Natural killer cell (primary cell): ENCODE measurements around the gene ANKRD53. TPM values are rescaled to one million over a fixed set of nuclear protein-coding genes. Genes with fewer than 3 reads are reported as not detected.

Experiments used
- ATAC-seq, 3 donors: fragments of 150-1000 bp in 2 of 3; fragments of 200-7000 bp in 1 of 3; cut with Tn5 transposase; 1 replicate in 1 of 3; 2 replicates in 2 of 3; pipeline ENCODE4 v1.10.0; 2021; ENCODE audit warnings: mild to moderate bottlenecking in 2 of 3, moderate library complexity in 2 of 3
- DNase-seq, 2 donors: peaks; one replicate each; pipeline versions ENCODE4 v3.0.0 to v3.0.0-alpha.2; 2013 to 2021; ENCODE audit warnings: mixed read lengths in 1 of 2
- H3K27ac ChIP-seq: one replicate; pipeline ENCODE4 v1.5.1; 2013; ENCODE audit warnings: mild to moderate bottlenecking, low read length
- H3K27me3 ChIP-seq: one replicate; pipeline ENCODE4 v1.6.1; 2013; ENCODE audit warnings: low read length; ENCODE audit not compliant: control insufficient read depth, insufficient read depth
- H3K36me3 ChIP-seq: one replicate; pipeline ENCODE4 v1.6.1; 2013; ENCODE audit warnings: low read length; ENCODE audit not compliant: control insufficient read depth, insufficient read depth
- H3K4me1 ChIP-seq: one replicate; pipeline ENCODE4 v1.6.1; 2013; ENCODE audit warnings: low read length; ENCODE audit not compliant: control insufficient read depth, insufficient read depth
- H3K4me3 ChIP-seq: one replicate; pipeline ENCODE4 v1.5.1; 2013; ENCODE audit warnings: low read length
- H3K9me3 ChIP-seq: one replicate; pipeline ENCODE4 v1.6.1; 2013; ENCODE audit warnings: low read length; ENCODE audit not compliant: control insufficient read depth, insufficient read depth
- H3K27ac Mint-ChIP-seq, 2 donors: one replicate each; pipeline ENCODE4 v1.8.0; 2022; ENCODE audit warnings: mild to moderate bottlenecking in 2 of 2, mixed read lengths in 2 of 2, moderate library complexity in 1 of 2
- H3K27me3 Mint-ChIP-seq, 2 donors: one replicate each; pipeline ENCODE4 v1.8.0; 2022; ENCODE audit warnings: low read depth in 2 of 2, mixed read lengths in 2 of 2
- H3K36me3 Mint-ChIP-seq: one replicate; pipeline ENCODE4 v1.8.0; 2022; ENCODE audit warnings: mixed read lengths
- H3K4me1 Mint-ChIP-seq, 2 donors: one replicate each; pipeline ENCODE4 v1.8.0; 2022; ENCODE audit warnings: mixed read lengths in 2 of 2
- H3K4me3 Mint-ChIP-seq: one replicate; pipeline ENCODE4 v1.8.0; 2022; ENCODE audit warnings: mild to moderate bottlenecking, moderate library complexity, mixed read lengths
- H3K9me3 Mint-ChIP-seq, 2 donors: one replicate each; pipeline ENCODE4 v1.8.0; 2022; ENCODE audit warnings: mixed read lengths in 2 of 2
- CTCF ChIP-seq: fragments of 200-600 bp; IDR thresholded peaks from one replicate; pipeline ENCODE4 v1.8.0; 2022; ENCODE audit warnings: antibody characterized with exemption
- WGBS: methylation state at CpG from one replicate; pipeline ENCODE4 v1.1.7; 2013; ENCODE audit warnings: missing lambda C conversion rate; ENCODE audit not compliant: insufficient coverage; 5-methylcytosine and 5-hydroxymethylcytosine counted together
- intact Hi-C: fragments of 100-400 bp; cut with micrococcal nuclease; formaldehyde crosslinking; loops from one replicate; pipeline ENCODE4 v1.14.2; 2022
- total RNA-seq, 4 donors: library from RNA; stranded (reverse); fragments of 120-200 nt in 1 of 4; gene quantifications; one replicate each; pipeline versions ENCODE4 v1.2.3 to v1.2.4, GENCODE V29; 2013 to 2022

ANKRD53 gene
- total RNA-seq, 3 donors from 2014 or later (not counting 1 experiment from before 2014, with no cell fraction given) = 2.2 to 3.1 (median 2.5) TPM

- H3K9me3 ChIP-seq = no peaks in the 10 kb centered on the region
These were observed 13.3 kb downstream of the ANKRD53 start for GRCh38 chr2:70991742-70992141.

DNA sequence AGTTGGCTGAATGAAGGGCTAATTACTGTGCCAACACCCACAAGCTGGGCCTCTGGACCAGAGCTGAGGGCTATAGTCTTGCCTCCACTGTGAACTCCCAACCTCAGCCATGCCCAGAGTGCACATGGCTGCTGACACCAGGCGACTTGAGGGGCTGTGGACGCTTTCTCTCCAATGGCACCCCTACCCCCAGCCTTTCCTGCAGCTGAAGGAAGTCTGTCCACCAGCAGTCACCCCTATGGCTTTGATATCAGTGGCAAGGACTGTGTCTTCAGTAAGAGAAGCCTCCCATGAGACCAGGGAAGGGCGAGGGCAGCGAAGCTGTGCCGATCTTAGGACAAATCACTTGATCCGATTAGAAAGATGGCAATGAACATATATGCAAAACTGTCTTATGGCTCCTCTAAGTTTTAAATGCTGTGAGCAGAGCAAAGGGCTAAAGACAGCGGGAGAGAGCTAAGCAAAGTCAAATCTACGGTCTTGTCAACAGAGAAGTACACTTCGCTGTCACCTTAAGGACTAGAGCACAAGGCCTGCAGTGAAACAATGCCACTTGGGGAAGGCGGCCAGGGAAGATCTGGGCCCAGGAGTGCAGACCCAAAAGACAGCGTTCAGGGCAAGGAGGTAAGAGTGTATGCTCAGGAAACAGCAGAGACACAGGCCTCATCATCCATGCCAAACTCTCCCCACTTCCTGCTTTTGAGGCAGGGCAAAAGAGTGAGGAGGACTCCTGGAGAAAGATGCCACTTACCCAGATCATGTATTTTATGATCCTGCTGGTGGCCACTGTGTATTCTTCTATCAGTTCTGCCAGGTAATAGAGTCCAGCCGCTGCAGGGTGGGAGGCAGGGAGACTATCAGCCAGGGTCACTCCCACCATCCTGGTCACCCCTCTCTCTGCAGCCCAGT lies 14.8 kb downstream of the ANKRD53 start:
- Histone ChIP-seq H3K9me3 (no peaks in the 10 kb centered on the region), H3K4me3 (peak overlapping the region; percentile 82), H3K36me3 (peaks cover 29% of the 10 kb centered on the region), H3K4me1 (peaks cover 27% of the 10 kb centered on the region), H3K27ac (peak overlapping the region; percentile 71), H3K27me3 (no peaks in the 10 kb centered on the region)
- no peak for ATAC-seq
- H3K36me3 Mint-ChIP-seq = no peaks in the 10 kb centered on the region
- peak in 1 of 2 donors; percentile 25 for DNase-seq
- H3K4me3 Mint-ChIP-seq = peak overlapping the region; percentile 91
- no peaks in the 10 kb centered on the region for H3K9me3 Mint-ChIP-seq
- peaks cover 33 to 35% of the 10 kb centered on the region in 2 donors for H3K4me1 Mint-ChIP-seq
- intact Hi-C loops = no loop called here
- TF ChIP-seq CTCF = no peak
- peak overlapping the region; percentile 86 to 92 for H3K27ac Mint-ChIP-seq
- WGBS = 89% methylated on average over 12 of the region's 12 CpGs
- no peaks in the 10 kb centered on the region for H3K27me3 Mint-ChIP-seq

More at GRCh38 chr2:70991742-70992141, 13.3 kb downstream of the ANKRD53 start:
- 95% methylated on average over 8 of the region's 9 CpGs for WGBS
- DNase-seq (no peak), ATAC-seq (no peak)
- no peak for TF ChIP-seq CTCF
- no peak overlapping the region for H3K4me3 ChIP-seq
- no peaks in the 10 kb centered on the region for H3K27me3 Mint-ChIP-seq
- H3K36me3 Mint-ChIP-seq = no peaks in the 10 kb centered on the region
- H3K27ac Mint-ChIP-seq = peak overlapping the region in 1 of 2 donors; percentile 21
- H3K4me3 Mint-ChIP-seq = no peak overlapping the region
- H3K36me3 ChIP-seq = peaks cover 40% of the 10 kb centered on the region
- peaks cover 33 to 35% of the 10 kb centered on the region in 2 donors for H3K4me1 Mint-ChIP-seq
- no peaks in the 10 kb centered on the region for H3K27me3 ChIP-seq
- no peaks in the 10 kb centered on the region for H3K9me3 Mint-ChIP-seq
- intact Hi-C loops = no loop called here
- H3K27ac ChIP-seq = no peak overlapping the region
- peaks cover 27% of the 10 kb centered on the region for H3K4me1 ChIP-seq

DNA sequence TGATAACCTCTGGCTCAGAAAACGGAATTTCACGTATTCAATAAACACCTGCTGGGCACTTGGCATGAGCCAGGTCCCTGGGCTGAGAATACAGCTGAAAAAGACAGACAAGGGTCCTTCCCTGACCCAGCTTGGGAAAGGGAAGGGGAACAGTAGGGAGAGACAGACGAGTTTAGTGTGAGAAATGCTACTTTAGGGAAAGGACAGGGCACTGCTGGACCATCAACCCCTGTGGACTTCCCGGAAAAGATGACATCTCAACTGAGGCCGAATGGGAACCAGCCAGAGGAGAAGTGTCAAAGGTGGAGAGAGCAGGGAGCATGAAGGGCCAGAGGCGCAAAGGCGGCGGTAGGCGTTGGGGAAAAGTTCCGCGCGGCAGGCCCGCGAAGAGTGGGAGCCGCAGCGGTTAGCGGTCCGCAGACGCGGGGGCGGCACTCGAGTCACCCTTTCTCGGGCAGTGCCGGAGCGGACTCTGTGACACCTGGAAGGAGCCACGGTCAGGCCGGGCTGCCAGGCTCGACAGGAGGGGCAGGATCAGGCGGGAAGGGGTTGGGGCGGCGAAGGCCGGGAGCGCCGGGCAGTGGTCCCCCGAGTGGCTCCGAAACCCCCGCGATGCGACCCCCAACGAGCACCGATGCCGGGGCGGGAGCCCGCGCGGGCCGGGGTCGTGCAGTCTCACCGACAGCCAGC lies 15.7 kb downstream of the ANKRD53 start:
- DNase-seq = peak; percentile 45 to 53
- ATAC-seq = peak; percentile 20 to 38 (median 25)

More for the DNA sequence above, 15.7 kb downstream of the ANKRD53 start:
- peak overlapping the region; percentile 71 for H3K27ac ChIP-seq
- H3K4me3 ChIP-seq = peak overlapping the region; percentile 82
- H3K4me1 ChIP-seq = peaks cover 27% of the 10 kb centered on the region
- no peak for TF ChIP-seq CTCF
- H3K27ac Mint-ChIP-seq = peak overlapping the region; percentile 86 to 92
- peaks cover 19% of the 10 kb centered on the region for H3K36me3 ChIP-seq
- peaks cover 33 to 35% of the 10 kb centered on the region in 2 donors for H3K4me1 Mint-ChIP-seq
- H3K27me3 Mint-ChIP-seq = no peaks in the 10 kb centered on the region
- WGBS = 1% methylated on average over 49 of the region's 49 CpGs
- no peaks in the 10 kb centered on the region for H3K27me3 ChIP-seq
- no peaks in the 10 kb centered on the region for H3K9me3 Mint-ChIP-seq
- peak overlapping the region; percentile 91 for H3K4me3 Mint-ChIP-seq
- H3K36me3 Mint-ChIP-seq = no peaks in the 10 kb centered on the region
- no peaks in the 10 kb centered on the region for H3K9me3 ChIP-seq
- intact Hi-C loops = loop anchor here (2.0 kb wide), 1 partner anchor 17 kb away; no protein-coding TSS in a partner anchor
